ENCODE data around the gene AKAP12.
"Not testable (repeated sequence)": the region's sequence is repeated elsewhere in the genome, so short reads cannot be mapped to it uniquely, and the experiment has no call there.

Gene AKAP12

DNA sequence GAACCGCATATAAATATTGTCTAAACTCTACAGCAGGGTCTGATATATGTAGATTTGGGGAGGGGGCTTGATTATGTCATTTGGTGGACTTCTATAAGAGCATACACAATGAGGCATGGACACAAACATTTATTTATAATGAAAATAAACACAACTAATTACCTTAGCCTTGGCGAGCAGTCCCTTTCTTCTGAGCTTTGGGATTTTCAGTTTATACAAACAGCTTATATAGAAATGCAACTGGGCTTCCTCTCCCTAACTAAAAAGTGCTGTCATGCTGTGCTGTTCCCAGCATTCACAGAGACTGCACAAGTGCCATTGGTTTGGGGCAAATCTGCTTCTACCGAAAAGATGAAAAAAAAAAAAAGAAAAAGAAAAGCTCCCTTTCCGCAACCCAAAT lies 69.9 kb downstream of the AKAP12 start:
- no peak for DNase-seq

- no peak for DNase-seq
Observed at GRCh38 chr6:151310279-151310678, 70.5 kb downstream of the AKAP12 start.

GRCh38 chr6:151310852-151311767 lies 71.3 kb downstream of the AKAP12 start:
- no peak for DNase-seq

DNA sequence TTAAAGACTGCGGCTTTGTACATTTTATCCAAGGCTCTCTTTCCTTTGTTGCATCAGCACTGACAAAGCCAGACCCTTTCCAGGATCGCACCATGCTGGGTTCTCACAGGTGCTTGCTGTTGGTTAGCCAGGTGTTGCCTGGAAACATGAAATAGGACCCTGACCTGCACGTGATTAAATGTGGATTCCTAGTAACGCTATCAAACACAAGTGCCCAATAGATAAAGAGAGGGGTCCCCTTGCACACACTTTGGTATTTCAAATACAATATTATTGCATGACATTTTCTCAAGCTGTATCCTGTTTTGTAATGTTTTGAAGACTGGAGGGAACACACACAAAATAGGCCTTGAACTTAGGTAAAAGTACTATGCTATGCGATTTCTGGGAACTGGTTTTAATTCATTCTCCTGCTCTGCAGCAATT lies 73.3 kb downstream of the AKAP12 start:
- no peak for DNase-seq

GRCh38 chr6:151315661-151316060 lies 75.9 kb downstream of the AKAP12 start:
- not testable (repeated sequence) for DNase-seq

- DNase-seq: no peak
Observed at GRCh38 chr6:151317103-151317994, 77.6 kb downstream of the AKAP12 start.

DNA sequence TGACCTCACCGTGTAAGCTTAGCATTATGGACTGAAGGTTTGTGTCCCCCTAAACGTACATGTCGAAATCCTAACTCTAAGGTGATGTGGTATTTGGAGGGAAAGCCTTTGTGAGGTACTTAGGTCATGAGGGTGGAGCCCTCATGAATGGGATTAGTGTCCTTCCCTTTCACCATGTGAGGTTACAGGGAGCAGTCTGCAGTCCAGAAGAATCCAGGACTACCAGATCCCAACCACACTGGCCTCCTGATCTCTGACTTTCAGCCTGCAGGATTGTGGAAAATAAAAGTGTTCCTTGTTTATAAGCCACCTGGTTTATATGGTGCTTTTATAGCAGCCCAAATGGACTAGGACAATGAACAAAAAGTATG lies 78.2 kb downstream of the AKAP12 start:
- no peak for DNase-seq

- DNase-seq: no peak
Observed at GRCh38 chr6:151320140-151320539, 80.4 kb downstream of the AKAP12 start.

DNA sequence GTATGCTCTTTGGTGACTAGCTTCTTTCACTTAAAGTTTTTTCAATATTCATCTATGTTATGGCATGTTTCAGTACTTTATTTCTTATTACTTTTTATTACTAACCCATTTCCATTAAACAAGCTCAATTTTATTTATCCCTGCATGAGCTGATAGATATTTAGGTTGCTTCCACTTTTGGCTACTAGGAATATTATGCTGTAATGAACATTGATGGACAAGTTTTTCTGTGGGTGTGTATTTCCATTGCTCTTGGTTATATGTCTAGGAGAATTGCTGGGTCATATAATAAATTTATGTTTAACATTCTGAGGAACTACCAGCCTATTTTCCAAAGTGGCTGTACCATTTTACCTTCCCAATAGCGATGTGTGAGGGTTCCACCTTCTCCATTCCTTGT lies 81.7 kb downstream of the AKAP12 start:
- no peak for DNase-seq

- no peak for DNase-seq
Observed at GRCh38 chr6:151322570-151322969, 82.8 kb downstream of the AKAP12 start.

DNA sequence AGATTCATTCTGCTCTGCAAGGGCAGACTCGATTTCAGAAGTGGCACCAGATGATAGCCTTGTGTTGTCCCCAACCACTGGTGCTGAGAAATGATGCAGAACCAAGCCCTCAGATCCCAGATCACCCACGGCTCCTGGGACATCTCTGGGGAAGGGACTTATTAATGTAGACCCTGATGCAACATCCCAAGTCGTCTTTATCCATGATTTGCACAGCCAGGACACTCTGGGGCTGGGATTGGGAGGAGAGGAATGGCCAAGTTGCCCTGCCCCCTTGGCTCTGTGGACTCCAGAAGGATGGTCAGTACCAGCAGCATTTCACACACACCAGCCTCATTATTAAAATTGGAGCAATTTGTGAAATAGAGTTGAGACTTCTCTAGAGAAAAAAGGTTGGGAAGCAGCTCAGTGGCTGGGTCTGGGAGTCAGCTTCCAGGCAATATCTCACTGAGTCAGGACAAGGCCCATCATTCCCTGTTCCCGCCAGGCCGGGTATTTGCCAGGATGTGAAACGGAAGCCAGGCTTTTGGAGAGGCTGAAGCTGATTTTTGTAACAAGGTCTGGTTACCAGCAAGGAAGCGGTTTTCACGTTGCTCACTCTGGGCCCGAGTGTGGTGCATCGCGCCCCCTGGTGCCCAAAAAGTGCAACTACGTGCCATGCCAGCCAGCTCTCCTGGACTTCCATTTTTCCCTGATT lies 84.2 kb downstream of the AKAP12 start:
- peak; percentile 77 for DNase-seq

DNA sequence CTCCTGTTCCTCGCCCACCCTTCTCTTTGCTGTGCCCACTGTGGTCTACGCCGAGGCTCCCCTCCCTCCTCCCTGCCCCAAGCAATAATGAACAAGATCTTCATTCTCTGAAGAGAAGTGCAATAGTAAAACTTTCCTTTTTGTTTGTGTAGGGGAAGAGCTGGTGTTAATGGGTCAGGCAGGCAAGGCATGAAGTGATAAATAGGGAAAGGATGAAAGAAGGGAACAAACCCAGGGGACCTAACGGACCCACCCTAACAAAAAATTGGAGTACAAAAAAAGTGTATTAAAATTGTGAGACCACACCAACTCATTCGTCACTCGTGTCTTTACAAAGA lies 84.7 kb downstream of the AKAP12 start:
- DNase-seq: no peak

GRCh38 chr6:151325075-151326050 lies 85.6 kb downstream of the AKAP12 start:
- peak; percentile 74 for DNase-seq

DNA sequence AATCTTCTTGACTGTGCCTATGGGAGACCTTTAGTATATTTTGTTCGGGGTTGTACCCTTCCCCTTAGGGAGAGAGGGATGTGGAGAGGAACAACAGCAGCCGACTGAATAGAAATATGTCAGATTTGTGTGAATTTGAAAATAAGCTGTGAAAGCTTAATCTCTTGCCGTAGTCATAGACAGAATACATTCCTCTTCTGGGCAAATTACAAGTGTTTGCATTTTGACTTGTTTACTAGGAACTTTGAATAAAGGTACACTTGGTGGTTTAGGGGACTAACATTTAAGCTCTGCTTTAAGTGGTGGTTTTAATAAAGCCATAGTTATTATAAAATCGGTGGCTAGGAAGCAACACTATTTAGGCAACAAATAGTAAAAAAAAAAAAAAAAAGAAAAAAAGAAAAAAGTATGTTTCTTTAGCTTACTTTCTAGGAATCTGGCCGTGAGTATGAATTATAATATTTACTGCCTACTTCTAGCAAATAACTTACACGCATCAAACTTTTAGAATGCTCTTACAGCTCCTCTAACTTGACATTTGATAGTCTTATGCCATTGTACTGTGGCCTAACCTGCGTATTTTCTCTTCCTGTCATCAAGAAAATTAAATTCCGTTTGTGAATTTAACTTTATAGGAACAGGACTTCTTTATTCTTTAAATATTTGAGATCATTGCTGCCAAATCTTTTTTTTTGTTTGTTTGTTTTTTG lies 86.5 kb downstream of the AKAP12 start:
- no peak for DNase-seq

DNA sequence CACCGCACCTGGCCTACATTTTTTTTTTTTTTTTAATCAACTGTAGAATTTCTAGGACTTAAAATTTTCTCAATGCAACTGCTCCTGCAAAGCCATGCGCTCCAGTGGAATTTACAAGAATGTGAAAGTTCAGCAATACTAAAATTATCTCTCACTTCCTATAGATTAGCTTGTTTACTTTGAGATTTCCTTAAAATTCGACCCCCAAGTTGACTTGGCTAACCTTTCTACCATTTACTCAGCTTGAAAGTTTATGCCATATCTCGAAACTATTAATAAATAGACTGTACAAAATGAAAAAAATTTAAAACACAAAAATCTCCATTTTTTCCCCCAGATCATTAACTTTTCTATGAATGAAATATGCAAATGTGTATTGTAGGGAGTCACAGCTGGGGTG lies 87.3 kb downstream of the AKAP12 start:
- DNase-seq: no peak

DNA sequence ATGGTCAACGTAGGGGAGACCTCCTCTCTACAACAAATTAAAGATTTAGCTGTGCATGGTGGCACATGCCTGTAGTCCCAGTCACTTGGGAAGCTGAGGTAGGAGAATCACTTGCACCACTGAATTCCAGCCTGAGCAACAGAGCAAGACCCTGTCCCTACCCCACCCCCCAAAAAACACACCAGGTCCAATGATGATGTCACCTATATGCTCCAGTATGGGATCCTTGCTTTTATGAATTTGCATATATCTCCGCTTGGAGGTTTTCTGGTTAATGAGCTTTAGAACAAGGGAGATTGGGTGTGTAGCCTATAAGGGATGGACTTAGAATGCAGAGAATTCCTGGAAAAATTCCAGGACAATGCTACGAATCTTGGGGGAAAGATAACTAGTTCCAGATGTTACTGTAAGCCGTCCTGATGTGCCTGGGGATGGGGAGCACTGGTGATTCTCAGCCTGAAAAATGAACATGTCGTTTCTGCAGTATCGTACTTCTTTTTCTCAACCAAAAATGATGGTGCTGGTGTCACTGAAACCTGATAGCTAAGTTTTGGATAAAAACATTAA lies 90.4 kb downstream of the AKAP12 start:
- no peak for DNase-seq

DNA sequence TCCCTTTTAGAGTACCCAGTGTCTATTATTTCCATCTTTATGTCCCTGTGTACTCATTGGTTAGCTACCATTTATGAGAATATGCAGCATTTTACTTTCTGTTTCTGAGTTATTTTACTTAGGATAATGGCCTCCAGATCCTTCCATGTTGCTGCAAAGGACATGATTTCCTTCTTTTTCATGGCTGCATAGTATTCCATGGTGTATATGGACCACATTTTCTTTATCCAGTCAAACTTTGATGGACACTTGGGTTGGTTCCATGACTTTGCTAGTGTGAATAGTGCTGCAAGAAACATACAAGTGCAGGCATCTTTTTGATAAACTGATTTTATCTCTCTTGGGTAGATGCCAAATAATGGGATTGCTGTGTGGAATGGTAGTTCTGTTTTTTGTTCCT lies 96.2 kb downstream of the AKAP12 start:
- DNase-seq: no peak

GRCh38 chr6:151338651-151339200 lies 99.0 kb downstream of the AKAP12 start:
- no peak for DNase-seq

GRCh38 chr6:151339369-151339768 lies 99.6 kb downstream of the AKAP12 start:
- DNase-seq: no peak

Data from right kidney (tissue), 1 donor.